ENCODE data around the gene CFB. TPM values are rescaled to one million over a fixed set of nuclear protein-coding genes. Genes with fewer than 3 reads are reported as not detected.

CFB gene
- total RNA-seq, 4 donors from 2014 or later, result 25.1 to 35.4 (median 33.8) TPM

- no peak for TF ChIP-seq CTCF (IDR thresholded peaks at IDR 0.05; ENCODE audit: low read depth)
These were observed 8.6 kb downstream of the CFB start for GRCh38 chr6:31954511-31954910.

GRCh38 chr6:31956796-31957195, 10.9 kb downstream of the CFB start:
- no peak for TF ChIP-seq CTCF (IDR thresholded peaks at IDR 0.05; ENCODE audit: low read depth)

GRCh38 chr6:31958412-31958740, 12.5 kb downstream of the CFB start:
- no peak for TF ChIP-seq CTCF (IDR thresholded peaks at IDR 0.05; ENCODE audit: low read depth)

GRCh38 chr6:31958741-31959739, 13.1 kb downstream of the CFB start, which contains the start of the genes NELFE and SKIC2:
Gene NELFE (minus strand): TSS chr6:31958971. CDS start chr6:31958446, 525 bp downstream.
Gene SKIC2 (plus strand): TSS chr6:31959175. CDS start chr6:31959193, 18 bp downstream.
- no peak for TF ChIP-seq CTCF (IDR thresholded peaks at IDR 0.05; ENCODE audit: low read depth)

GRCh38 chr6:31961616-31962015, 15.7 kb downstream of the CFB start:
- no peak for TF ChIP-seq CTCF (IDR thresholded peaks at IDR 0.05; ENCODE audit: low read depth)

- TF ChIP-seq CTCF (IDR thresholded peaks at IDR 0.05; ENCODE audit: low read depth), result no peak
These were observed 18.0 kb downstream of the CFB start for GRCh38 chr6:31963921-31964320.

GRCh38 chr6:31965700-31966099, 19.8 kb downstream of the CFB start:
- no peak for TF ChIP-seq CTCF (IDR thresholded peaks at IDR 0.05; ENCODE audit: low read depth)
